ENCODE data around the gene PROM1. TPM values are rescaled to one million over a fixed set of nuclear protein-coding genes. Genes with fewer than 3 reads are reported as not detected.

Gene PROM1
- total RNA-seq, 1 experiment from 2014 or later = 17.7 TPM

- Histone ChIP-seq H3K9me2 (ENCODE audit: insufficient read depth) (no peaks in the 10 kb centered on the region), H3K4me3 (replicated peaks in 1 of 2; ENCODE audit: low read depth in 1 of 2, low read length in 2 of 2) (no peak overlapping the region), H4K20me1 (ENCODE audit: insufficient read depth) (no peaks in the 10 kb centered on the region), H3K9me3 (ENCODE audit: control insufficient read depth in 1 of 2, insufficient read depth in 1 of 2, low read depth in 1 of 2, low read length in 2 of 2) (no peaks in the 10 kb centered on the region), H3K27me3 (ENCODE audit: insufficient read depth, low read length) (no peaks in the 10 kb centered on the region), H3K4me2 (ENCODE audit: low read length) (no peak overlapping the region), H3K79me2 (ENCODE audit: insufficient read depth, low read length) (no peaks in the 10 kb centered on the region), H3K4me1 (ENCODE audit: control insufficient read depth in 1 of 2, insufficient read depth in 2 of 2, low read length in 2 of 2) (no peaks in the 10 kb centered on the region), H2AFZ (ENCODE audit: low read depth, low read length, poor library complexity, severe bottlenecking) (no peak overlapping the region), H3K9ac (ENCODE audit: low read length) (no peak overlapping the region), H3K36me3 (ENCODE audit: control insufficient read depth in 1 of 2, insufficient read depth in 2 of 2, low read length in 2 of 2) (no peaks in the 10 kb centered on the region), H3K27ac (ENCODE audit: low read depth, low read length) (no peak overlapping the region)
- intact Hi-C loops (cut with micrococcal nuclease) = no loop called here
- RAD21 ChIA-PET (ENCODE audit: low non-redundant PET in 1 of 2, low total read pairs in 2 of 2, uncharacterized antibody in 2 of 2, unreplicated experiment in 2 of 2) = no interaction called here
- BruUV-seq (replicated peaks) = no TSS peak
- ATAC-seq = no peak
- no peak for TF ChIP-seq POLR2AphosphoS5 (IDR thresholded peaks at IDR 0.05; ENCODE audit: low read depth, low read length)
- no peak for TF ChIP-seq CBX3 (IDR thresholded peaks at IDR 0.05; ENCODE audit: low read depth)
- TF ChIP-seq ZBTB33 (IDR thresholded peaks at IDR 0.05; ENCODE audit: extremely low read depth, insufficient replicate concordance, low read length) = no peak
- no peak for TF ChIP-seq JUND (IDR thresholded peaks at IDR 0.05)
- TF ChIP-seq MAX (IDR thresholded peaks at IDR 0.05) = no peak
- no peak for TF ChIP-seq SIN3A (IDR thresholded peaks at IDR 0.05; ENCODE audit: low read depth)
- no peak for TF ChIP-seq YY1 (IDR thresholded peaks at IDR 0.05; ENCODE audit: extremely low read depth, insufficient replicate concordance, low read depth, low read length)
- no peak for TF ChIP-seq EZH2phosphoT487 (IDR thresholded peaks at IDR 0.05; ENCODE audit: borderline replicate concordance)
- POLR2A ChIA-PET = no interaction called here
- CTCF ChIA-PET = no interaction called here
- DNase-seq (ENCODE audit: low read depth, low spot score) = no peak
These were observed 30.9 kb downstream of the PROM1 start for GRCh38 chr4:16052939-16053338.

GRCh38 chr4:16051980-16052379 lies 31.8 kb downstream of the PROM1 start:
- Histone ChIP-seq H3K4me1 (ENCODE audit: control insufficient read depth in 1 of 2, insufficient read depth in 2 of 2, low read length in 2 of 2) (no peaks in the 10 kb centered on the region), H4K20me1 (ENCODE audit: insufficient read depth) (no peaks in the 10 kb centered on the region), H3K27ac (ENCODE audit: low read depth, low read length) (no peak overlapping the region), H3K9ac (ENCODE audit: low read length) (no peak overlapping the region), H3K36me3 (ENCODE audit: control insufficient read depth in 1 of 2, insufficient read depth in 2 of 2, low read length in 2 of 2) (no peaks in the 10 kb centered on the region), H3K4me3 (replicated peaks in 1 of 2; ENCODE audit: low read depth in 1 of 2, low read length in 2 of 2) (no peak overlapping the region), H3K9me2 (ENCODE audit: insufficient read depth) (no peaks in the 10 kb centered on the region), H2AFZ (ENCODE audit: low read depth, low read length, poor library complexity, severe bottlenecking) (no peak overlapping the region), H3K79me2 (ENCODE audit: insufficient read depth, low read length) (no peaks in the 10 kb centered on the region), H3K4me2 (ENCODE audit: low read length) (no peak overlapping the region), H3K9me3 (ENCODE audit: control insufficient read depth in 1 of 2, insufficient read depth in 1 of 2, low read depth in 1 of 2, low read length in 2 of 2) (no peaks in the 10 kb centered on the region), H3K27me3 (ENCODE audit: insufficient read depth, low read length) (no peaks in the 10 kb centered on the region)
- DNase-seq (ENCODE audit: low read depth, low spot score) = no peak
- no peak for TF ChIP-seq ATF3 (IDR thresholded peaks at IDR 0.05)
- ChIA-PET RAD21 (ENCODE audit: low non-redundant PET in 1 of 2, low total read pairs in 2 of 2, uncharacterized antibody in 2 of 2, unreplicated experiment in 2 of 2) (no interaction called here), POLR2A (no interaction called here), CTCF (no interaction called here)
- intact Hi-C loops (cut with micrococcal nuclease) = no loop called here
- no peak for ATAC-seq
- no TSS peak for BruUV-seq (replicated peaks)

Data from HCT116 (cell line).